HG03354 (cell line): ENCODE results near the gene GNA12.
"Not testable (repeated sequence)": the region's sequence is repeated elsewhere in the genome, so short reads cannot be mapped to it uniquely, and the experiment has no call there.

Experiments
- ATAC-seq: cut with Tn5 transposase; IDR thresholded peaks from one replicate; pipeline ENCODE4 v1.9.1; 2021; ENCODE audit warnings: mild to moderate bottlenecking; ENCODE audit not compliant: unreplicated experiment, poor library complexity, severe bottlenecking

Gene GNA12

DNA sequence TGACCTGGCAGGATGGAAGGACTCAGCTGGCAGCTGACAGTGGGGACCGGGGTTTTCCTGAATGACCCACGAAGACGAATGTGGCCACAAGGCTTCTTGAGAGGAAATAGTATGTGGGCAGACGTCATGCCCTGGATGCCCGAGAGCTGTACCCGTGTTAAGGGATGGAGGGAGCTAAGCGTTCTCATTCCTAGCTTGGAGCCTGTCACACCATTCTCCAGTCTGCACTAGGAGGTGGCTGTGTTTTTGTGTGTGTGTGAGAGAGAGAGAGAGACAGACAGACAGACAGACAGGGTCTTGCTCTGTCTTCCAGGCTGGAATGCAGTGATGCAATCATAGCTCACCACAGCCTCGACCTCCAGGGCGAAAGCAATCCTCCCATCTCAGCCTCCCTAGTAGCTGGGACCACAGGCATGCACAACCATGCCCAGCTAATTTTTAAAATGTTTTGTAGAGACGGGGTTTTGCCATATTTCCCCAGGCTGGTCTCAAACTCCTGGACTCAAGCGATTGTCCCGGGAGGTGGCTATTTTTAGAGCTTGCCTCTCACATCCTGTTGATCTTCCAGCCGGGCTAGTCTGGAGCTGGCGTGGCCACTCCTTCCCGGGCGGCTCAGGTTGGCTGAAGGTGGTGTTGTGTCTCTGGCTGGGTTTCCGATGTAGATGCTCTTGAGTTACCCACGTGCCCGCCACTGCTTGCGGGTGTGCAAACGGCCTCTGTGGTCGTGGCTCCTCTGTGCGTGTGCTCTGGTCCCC, 154.0 kb downstream of the GNA12 start:
- no peak for ATAC-seq

GRCh38 chr7:2689343-2689847, 154.7 kb downstream of the GNA12 start:
- ATAC-seq = no peak

DNA sequence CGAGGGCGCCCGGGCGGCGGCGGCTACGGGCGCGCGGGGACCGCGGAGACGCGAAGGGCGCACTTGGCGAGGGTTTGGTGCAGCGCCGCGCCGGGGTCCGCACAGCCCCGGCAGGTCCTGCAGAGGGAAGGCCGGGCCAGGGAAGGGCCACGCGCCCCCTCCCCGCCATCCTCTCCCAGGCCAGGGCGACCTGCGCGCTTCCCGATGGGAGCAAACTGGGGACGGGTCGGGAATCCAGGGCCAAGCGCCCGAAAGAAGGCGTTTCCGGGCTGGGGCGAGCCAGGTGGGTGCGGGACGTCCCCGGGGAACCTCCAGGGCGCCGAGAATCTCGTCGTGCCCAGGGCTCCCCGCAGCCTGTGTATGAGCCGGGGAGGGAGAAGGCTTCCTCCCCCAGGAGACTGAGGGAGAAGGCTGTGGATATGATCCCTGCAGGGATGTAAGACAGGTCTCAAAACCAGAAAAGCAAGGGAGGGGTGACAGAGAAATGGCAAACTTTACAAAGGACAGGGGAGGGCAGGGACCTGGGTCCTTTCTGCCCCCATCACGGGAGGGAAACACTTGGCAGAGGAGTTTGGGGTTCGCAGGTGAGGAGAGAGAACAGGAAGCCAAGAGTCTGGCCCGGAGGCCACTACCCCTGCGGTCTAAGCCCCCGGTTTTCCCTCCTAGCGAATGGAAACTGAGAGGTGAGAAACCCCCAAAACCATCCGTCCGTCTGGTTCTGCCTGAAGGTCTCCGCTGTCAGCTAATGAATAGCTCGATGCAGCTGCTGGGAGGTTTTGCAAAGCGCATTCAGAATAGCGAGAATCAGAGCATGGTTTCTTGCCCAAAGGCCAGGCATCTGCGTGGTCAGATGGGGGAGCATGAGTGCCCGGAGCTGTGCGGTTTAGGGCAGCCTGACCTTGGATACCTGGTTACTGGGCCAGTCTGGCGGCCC, 155.4 kb downstream of the GNA12 start:
- ATAC-seq = peak; percentile 88

- no peak for ATAC-seq
These were observed 156.2 kb downstream of the GNA12 start, which contains the start of gene AMZ1 for GRCh38 chr7:2687881-2688318. TSS of gene AMZ1 (plus strand) at chr7:2688202. CDS start at chr7:2700452, 12,250 bp downstream.

DNA sequence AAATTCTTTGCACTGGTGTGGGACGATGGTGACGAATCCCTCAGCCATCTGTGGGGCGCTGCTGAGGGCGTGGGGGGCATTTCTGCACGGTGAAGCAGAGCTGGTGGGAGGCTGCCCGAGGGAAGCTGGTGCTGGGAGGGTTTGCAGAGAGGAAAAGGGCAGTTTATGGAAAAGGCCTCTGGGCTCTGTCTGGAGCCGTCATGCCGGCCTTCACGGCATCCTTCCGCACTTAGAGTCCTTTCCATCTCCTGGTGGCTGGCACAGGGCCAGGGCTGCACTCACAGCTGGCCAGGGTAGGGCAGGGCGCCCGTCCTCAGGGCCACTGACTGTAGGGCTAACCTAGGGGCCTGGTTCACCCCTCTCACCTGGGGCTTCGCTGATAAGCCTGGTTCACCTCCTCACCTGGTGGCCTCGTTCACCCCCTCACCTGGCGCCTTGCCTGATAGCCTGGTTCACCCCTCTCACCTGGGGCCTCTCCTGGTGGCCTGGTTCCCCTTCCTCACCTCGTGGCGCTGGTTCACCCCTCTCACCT, 156.7 kb downstream of the GNA12 start:
- ATAC-seq = no peak

DNA sequence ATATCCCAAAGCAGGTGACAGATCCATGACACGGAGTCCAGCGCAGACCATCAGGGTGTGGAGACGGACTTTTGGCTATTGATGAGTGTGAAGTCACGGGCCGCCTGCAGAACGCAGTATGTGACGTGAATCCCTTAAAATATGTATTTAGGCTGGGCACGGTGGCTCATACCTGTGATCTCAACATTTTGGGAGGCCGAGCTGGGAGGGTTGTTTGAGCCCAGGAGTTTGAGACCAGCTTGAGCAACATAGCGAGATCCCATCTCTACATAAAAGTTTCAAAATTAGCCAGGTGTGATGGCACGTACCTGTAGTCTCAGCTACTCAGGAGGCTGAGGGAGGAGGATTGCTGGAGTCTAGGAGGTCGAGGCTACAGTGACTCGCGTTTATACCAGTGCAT, 158.0 kb downstream of the GNA12 start:
- ATAC-seq = no peak

DNA sequence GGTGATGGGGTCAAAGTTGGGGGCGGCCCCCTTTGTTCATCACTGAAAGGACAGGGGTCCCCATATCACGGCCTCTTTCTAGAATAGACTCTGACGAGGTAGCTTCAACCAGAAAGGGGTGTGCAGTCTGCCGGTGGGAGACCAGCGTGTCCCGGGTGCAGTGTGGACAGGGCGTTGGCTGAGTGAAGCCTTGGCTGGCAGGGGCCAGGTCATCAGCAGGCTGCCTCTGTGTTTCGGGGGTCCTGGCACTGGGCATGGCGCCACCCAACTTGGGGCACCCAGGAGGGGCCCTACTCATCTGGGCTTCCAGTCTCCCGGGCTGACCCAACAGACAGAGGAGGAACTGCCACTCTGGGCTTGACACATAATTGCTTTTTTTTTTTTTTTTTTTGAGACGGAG, 159.6 kb downstream of the GNA12 start:
- no peak for ATAC-seq

- no peak for ATAC-seq
These were observed 161.9 kb downstream of the GNA12 start for GRCh38 chr7:2681929-2682799.

DNA sequence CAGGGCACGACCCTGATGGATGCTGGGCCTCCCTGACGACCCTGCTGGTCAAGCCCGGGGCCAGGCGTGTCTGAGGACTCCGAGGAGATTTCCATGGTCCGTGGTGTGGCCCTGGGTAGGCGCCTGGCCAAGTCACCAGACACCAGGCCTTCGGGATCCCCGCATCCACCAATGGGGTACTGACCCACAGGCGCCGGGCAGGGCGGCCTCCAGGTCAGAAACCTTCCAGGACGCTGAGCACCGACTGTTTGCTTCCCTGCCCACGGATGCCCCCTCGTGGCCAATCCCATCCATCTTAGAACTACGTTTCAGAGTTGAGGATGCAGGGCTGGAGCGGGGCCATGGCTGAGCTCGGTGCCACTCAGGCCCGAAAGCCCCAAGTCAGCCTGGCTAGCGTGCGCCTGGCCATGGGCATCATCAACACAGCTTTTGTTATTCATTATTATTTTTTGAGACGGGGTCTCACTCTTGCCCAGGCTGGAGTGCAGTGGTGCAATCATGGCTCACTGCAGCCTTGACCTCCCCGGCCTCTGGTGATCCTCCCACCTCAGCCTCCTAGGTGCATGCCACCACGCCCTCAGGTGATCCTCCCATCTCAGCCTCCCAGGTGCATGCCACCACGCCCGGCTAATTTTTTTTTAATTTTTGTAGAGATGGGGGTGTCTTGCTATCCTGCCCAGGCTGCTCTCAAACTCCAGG, 163.2 kb downstream of the GNA12 start:
- ATAC-seq = peak; percentile 45

- no peak for ATAC-seq
These were observed 163.9 kb downstream of the GNA12 start for GRCh38 chr7:2680256-2680655.

GRCh38 chr7:2679135-2680127, 164.7 kb downstream of the GNA12 start:
- not testable (repeated sequence) for ATAC-seq

DNA sequence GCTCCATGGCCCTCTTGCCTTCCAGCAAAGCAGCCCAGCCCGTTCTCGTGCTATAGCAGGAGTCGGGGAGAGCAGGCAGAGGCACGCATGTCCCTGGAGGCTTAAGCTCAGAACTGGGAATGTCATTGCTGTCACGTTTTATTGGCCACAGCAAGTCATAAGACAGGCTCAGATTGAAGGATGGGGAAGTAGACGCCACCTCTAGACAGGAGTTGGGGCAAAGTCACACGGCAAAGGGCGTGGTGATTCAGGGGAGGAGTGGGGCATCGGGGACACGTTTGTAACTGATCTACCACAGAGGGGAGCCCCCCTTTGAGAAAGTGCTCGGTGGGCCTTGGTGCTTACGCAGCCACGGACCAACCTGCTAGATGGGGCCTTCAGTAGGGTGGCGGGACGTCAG, 165.7 kb downstream of the GNA12 start:
- ATAC-seq = not testable (repeated sequence)
